Measurements from ENCODE around the gene CHN2. TPM values are rescaled to one million over a fixed set of nuclear protein-coding genes. Genes with fewer than 3 reads are reported as not detected.

CHN2 gene
- total RNA-seq, 1 experiment from 2014 or later, result 7.7 TPM

GRCh38 chr7:29299086-29299485, 104.5 kb downstream of the CHN2 start:
- BruUV-seq (replicated peaks), result no TSS peak
- CTCF ChIA-PET, result no interaction called here
- intact Hi-C loops (cut with micrococcal nuclease), result no loop called here

GRCh38 chr7:29300026-29300480, 105.5 kb downstream of the CHN2 start:
- Histone ChIP-seq H3K4me2 (ENCODE audit: low read length) (peak overlapping the region; percentile 58), H3K36me3 (ENCODE audit: low read depth, low read length) (no peaks in the 10 kb centered on the region), H3K79me2 (ENCODE audit: low read length) (no peaks in the 10 kb centered on the region), H3K4me3 (ENCODE audit: low read length) (peak overlapping the region; percentile 11; the same call in 1 of the 2 replicates), H3K9ac (ENCODE audit: low read length) (no peak overlapping the region), H3F3A (ENCODE audit: low read length, unreplicated experiment) (no peaks in the 10 kb centered on the region), H3K27ac (ENCODE audit: low read length) (peak overlapping the region; percentile 16; the same call in 1 of the 2 replicates), H4K20me1 (ENCODE audit: low read length) (no peaks in the 10 kb centered on the region), H3K9me2 (replicated peaks; ENCODE audit: low read length) (no peaks in the 10 kb centered on the region), H3K4me1 (ENCODE audit: insufficient read depth, low read length) (peaks cover 33% of the 10 kb centered on the region), H2AFZ (ENCODE audit: low read length) (no peak overlapping the region), H3K9me3 (ENCODE audit: low read length) (no peaks in the 10 kb centered on the region), H3K27me3 (ENCODE audit: low read length) (no peaks in the 10 kb centered on the region)
- TF ChIP-seq EZH2phosphoT487 (IDR thresholded peaks at IDR 0.05; ENCODE audit: borderline replicate concordance, low read length), result no peak
- TF ChIP-seq EZH2 (IDR thresholded peaks at IDR 0.05; ENCODE audit: low read length, unreplicated experiment), result no peak
- TF ChIP-seq CTCF (conservative IDR thresholded peaks at IDR 0.05; ENCODE audit: low read depth, low read length), result no peak
- CTCF ChIA-PET, result interaction anchor here (0.6 to 1.1 kb wide), 2 partner anchors 111 to 289 kb away, joined by 3 read pairs; no protein-coding TSS in a partner anchor
- intact Hi-C loops (cut with micrococcal nuclease), result loop anchor here (1.0 to 10.0 kb wide), 2 partner anchors 15 to 375 kb away; no protein-coding TSS in a partner anchor
- peak; percentile 43 for DNase-seq
- ATAC-seq, result peak; percentile 30
- BruUV-seq (replicated peaks), result no TSS peak
- POLR2A ChIA-PET (ENCODE audit: unreplicated experiment), result interaction anchor here (0.7 kb wide), 1 partner anchor 12 kb away, joined by 11 read pairs; no protein-coding TSS in a partner anchor

More at GRCh38 chr7:29299086-29299485, 104.5 kb downstream of the CHN2 start:
- no peaks in the 10 kb centered on the region for H3K79me2 ChIP-seq (ENCODE audit: low read length)
- H3K9me2 ChIP-seq (replicated peaks; ENCODE audit: low read length), result no peaks in the 10 kb centered on the region
- H3K9ac ChIP-seq (ENCODE audit: low read length), result no peak overlapping the region
- H3K4me1 ChIP-seq (ENCODE audit: insufficient read depth, low read length), result peaks cover 23% of the 10 kb centered on the region
- DNase-seq (no peak), ATAC-seq (no peak)
- H4K20me1 ChIP-seq (ENCODE audit: low read length), result no peaks in the 10 kb centered on the region
- H3K4me3 ChIP-seq (ENCODE audit: low read length), result no peak overlapping the region
- H3F3A ChIP-seq (ENCODE audit: low read length, unreplicated experiment), result no peaks in the 10 kb centered on the region
- H3K27me3 ChIP-seq (ENCODE audit: low read length), result no peaks in the 10 kb centered on the region
- no peak overlapping the region for H3K4me2 ChIP-seq (ENCODE audit: low read length)
- H3K27ac ChIP-seq (ENCODE audit: low read length), result no peak overlapping the region
- H3K9me3 ChIP-seq (ENCODE audit: low read length), result no peaks in the 10 kb centered on the region
- no peaks in the 10 kb centered on the region for H3K36me3 ChIP-seq (ENCODE audit: low read depth, low read length)
- TF ChIP-seq CTCF (conservative IDR thresholded peaks at IDR 0.05; ENCODE audit: low read depth, low read length), result no peak
- TF ChIP-seq EZH2phosphoT487 (IDR thresholded peaks at IDR 0.05; ENCODE audit: borderline replicate concordance, low read length), result no peak
- TF ChIP-seq EZH2 (IDR thresholded peaks at IDR 0.05; ENCODE audit: low read length, unreplicated experiment), result no peak
- POLR2A ChIA-PET (ENCODE audit: unreplicated experiment), result no interaction called here
- no peak overlapping the region for H2AFZ ChIP-seq (ENCODE audit: low read length)

- Histone ChIP-seq H3K4me1 (ENCODE audit: insufficient read depth, low read length) (peaks cover 36% of the 10 kb centered on the region), H3K36me3 (ENCODE audit: low read depth, low read length) (no peaks in the 10 kb centered on the region), H3K4me3 (ENCODE audit: low read length) (peak overlapping the region; percentile 11; the same call in 1 of the 2 replicates), H3K9me2 (replicated peaks; ENCODE audit: low read length) (no peaks in the 10 kb centered on the region), H3K9me3 (ENCODE audit: low read length) (no peaks in the 10 kb centered on the region), H3K79me2 (ENCODE audit: low read length) (no peaks in the 10 kb centered on the region), H4K20me1 (ENCODE audit: low read length) (no peaks in the 10 kb centered on the region), H2AFZ (ENCODE audit: low read length) (no peak overlapping the region), H3K27me3 (ENCODE audit: low read length) (no peaks in the 10 kb centered on the region), H3K4me2 (ENCODE audit: low read length) (peak overlapping the region; percentile 58), H3K9ac (ENCODE audit: low read length) (no peak overlapping the region), H3K27ac (ENCODE audit: low read length) (peak overlapping the region; percentile 16; the same call in 1 of the 2 replicates), H3F3A (ENCODE audit: low read length, unreplicated experiment) (no peaks in the 10 kb centered on the region)
- intact Hi-C loops (cut with micrococcal nuclease), result loop anchor here (1.0 to 10.0 kb wide), 2 partner anchors 15 to 376 kb away; no protein-coding TSS in a partner anchor
- ATAC-seq (peak; percentile 87), DNase-seq (peak; percentile 72)
- BruUV-seq (replicated peaks), result no TSS peak
- TF ChIP-seq EZH2phosphoT487 (IDR thresholded peaks at IDR 0.05; ENCODE audit: borderline replicate concordance, low read length), result no peak
- no peak for TF ChIP-seq EZH2 (IDR thresholded peaks at IDR 0.05; ENCODE audit: low read length, unreplicated experiment)
- no peak for TF ChIP-seq CTCF (conservative IDR thresholded peaks at IDR 0.05; ENCODE audit: low read depth, low read length)
- POLR2A ChIA-PET (ENCODE audit: unreplicated experiment), result interaction anchor here (0.6 to 0.7 kb wide), 3 partner anchors 12 to 254 kb away, joined by 3 to 11 read pairs (median 5); no protein-coding TSS in a partner anchor
- CTCF ChIA-PET, result interaction anchor here (0.6 to 1.1 kb wide), 5 partner anchors 110 to 307 kb away, joined by 3 to 4 read pairs (median 3); no protein-coding TSS in a partner anchor
These were observed 106.1 kb downstream of the CHN2 start for GRCh38 chr7:29300649-29301048.
